K562 (cell line): ENCODE measurements around the gene NR5A1. TPM values are rescaled to one million over a fixed set of nuclear protein-coding genes. Genes with fewer than 3 reads are reported as not detected.

Source experiments
- ATAC-seq: fragments of 200-7000 bp; cut with Tn5 transposase; 3 replicates; pipeline ENCODE4 v1.9.1; 2020; ENCODE audit warnings: moderate library complexity
- BruUV-seq: library from RNA; stranded (reverse); fragments of 400-500 nt; replicated peaks from 2 replicates; lab custom pipeline; 2021; lab: Mats Ljungman, UMichigan
- CTCF ChIA-PET: fragments of 300-600 bp; formaldehyde crosslinking; extraction: SDS; loops from one replicate; lab custom pipeline; 2021; ENCODE audit warnings: low intra/inter-chr PET ratio; lab: Yijun Ruan, JAX
- POLR2A ChIA-PET: fragments of 300-600, 350-650 bp; sonication (Branson Sonifier 250); formaldehyde crosslinking; extraction: SDS; loops from one replicate; lab custom pipeline; 2021; ENCODE audit warnings: antibody characterized with exemption, inconsistent platforms; lab: Yijun Ruan, JAX
- DNase-seq, 4 experiments: peaks; one replicate each; pipeline versions ENCODE4 v3.0.0 to v3.0.0-alpha.2; 2011 to 2018; ENCODE audit warnings: low spot score in 3 of 4, mixed read lengths in 3 of 4; ENCODE audit errors: extremely low read depth in 1 of 4
- FAIRE-seq: peaks from 2 replicates; lab custom pipeline; 2011; peaks lifted over from hg19 to GRCh38; lab: Jason Lieb, UNC
- H2AFZ ChIP-seq: 2 replicates; pipeline ENCODE4 v1.6.0; 2011; ENCODE audit warnings: low read depth, low read length, control low read depth, inconsistent platforms
- H3K27ac ChIP-seq: fragments of 200-600 bp; 3 replicates; pipeline ENCODE4 v1.8.0; 2011; ENCODE audit warnings: low read depth, mild to moderate bottlenecking, control low read depth, inconsistent platforms, low read length, moderate library complexity, mixed read lengths; ENCODE audit errors: extremely low read depth
- H3K27me3 ChIP-seq, 2 experiments: fragments of 300-600 bp in 1 of 2; 2 replicates in 1 of 2; 3 replicates in 1 of 2; pipeline versions ENCODE4 v1.6.0 to v1.8.0; 2011; ENCODE audit warnings: inconsistent platforms in 2 of 2, low read length in 2 of 2, mild to moderate bottlenecking in 1 of 2, mixed read lengths in 1 of 2, moderate library complexity in 1 of 2; ENCODE audit not compliant: control insufficient read depth in 2 of 2, insufficient read depth in 2 of 2
- H3K36me3 ChIP-seq: fragments of 300-600 bp; 3 replicates; pipeline ENCODE4 v1.8.0; 2011; ENCODE audit warnings: mild to moderate bottlenecking, low read length, inconsistent platforms; ENCODE audit not compliant: control insufficient read depth, insufficient read depth
- H3K4me1 ChIP-seq, 2 experiments: fragments of 200-600 bp in 1 of 2; replicated peaks in 1 of 2; 2 replicates in 1 of 2; 3 replicates in 1 of 2; pipeline versions ENCODE4 v1.5.1 to v1.8.0; 2011; ENCODE audit warnings: inconsistent platforms in 2 of 2, low read length in 2 of 2, mild to moderate bottlenecking in 1 of 2, mixed read lengths in 1 of 2, moderate library complexity in 1 of 2; ENCODE audit not compliant: control insufficient read depth in 2 of 2, insufficient read depth in 2 of 2
- H3K4me2 ChIP-seq: 2 replicates; pipeline ENCODE4 v1.6.1; 2011; ENCODE audit warnings: low read length, control low read depth, inconsistent platforms, mixed read lengths; ENCODE audit not compliant: insufficient read depth
- H3K4me3 ChIP-seq: fragments of 200-600 bp; sonication (generic), shearing (Covaris generic); 2 replicates; pipeline ENCODE4 v1.5.1; 2016; ENCODE audit warnings: control low read depth, inconsistent platforms
- H3K79me2 ChIP-seq: fragments of 200-600 bp; 3 replicates; pipeline ENCODE4 v1.8.0; 2011; ENCODE audit warnings: low read length, inconsistent platforms; ENCODE audit not compliant: control insufficient read depth, insufficient read depth
- H3K9ac ChIP-seq, 2 experiments: 2 replicates each; pipeline versions ENCODE4 v1.6.0 to v1.6.1; 2011; ENCODE audit warnings: low read depth in 2 of 2, low read length in 2 of 2, control low read depth in 1 of 2, inconsistent platforms in 1 of 2, mild to moderate bottlenecking in 1 of 2, mixed read lengths in 1 of 2; ENCODE audit not compliant: insufficient read depth in 1 of 2
- H3K9me1 ChIP-seq: one replicate; pipeline ENCODE4 v1.6.0; 2011; ENCODE audit warnings: inconsistent platforms, mild to moderate bottlenecking, low read length, moderate library complexity; ENCODE audit not compliant: control insufficient read depth, insufficient read depth
- H3K9me3 ChIP-seq: replicated peaks from 2 replicates; pipeline ENCODE4 v1.5.1; 2011; ENCODE audit warnings: low read depth, low read length, inconsistent platforms; ENCODE audit not compliant: control insufficient read depth, insufficient read depth
- H4K20me1 ChIP-seq: replicated peaks from 2 replicates; pipeline ENCODE4 v1.6.1; 2011; ENCODE audit warnings: low read length, inconsistent platforms, mixed read lengths; ENCODE audit not compliant: control insufficient read depth, insufficient read depth
- BCL6 ChIP-seq: fragments of 250-450 bp; sonication (Bioruptor Pico); IDR thresholded peaks from 2 replicates; pipeline ENCODE4 v1.4.0; 2020
- ZNF551 ChIP-seq: fragments of 250-450 bp; sonication (Bioruptor Pico); IDR thresholded peaks from 2 replicates; pipeline ENCODE4 v1.5.0; 2021; ENCODE audit warnings: mild to moderate bottlenecking, moderate library complexity
- WGBS: fragments of 100-300 bp; shearing (Covaris generic); methylation state at CpG from one replicate; pipeline ENCODE4 v1.1.6; 2016; ENCODE audit warnings: low coverage, mixed read lengths; ENCODE audit not compliant: insufficient coverage; ENCODE audit errors: missing lambda C conversion rate; 5-methylcytosine and 5-hydroxymethylcytosine counted together
- in situ Hi-C: fragments of 300-500 bp; cut with MboI; formaldehyde crosslinking; loops from 4 replicates; pipeline ENCODE4 v1.15.0; 2018; ENCODE audit warnings: inconsistent platforms, mixed read lengths
- intact Hi-C: fragments of 100-400 bp; cut with micrococcal nuclease; formaldehyde crosslinking; loops from 2 replicates; pipeline ENCODE4 v1.14.2; 2022
- polyA plus RNA-seq, 8 experiments: library from polyadenylated mRNA; depleted of rRNA in 4 of 8; stranded (reverse) in 5 of 8; unstranded in 3 of 8; fragments of >200 nt; fragmentation: Nextera tagmentation in 2 of 8; fragmentation: Illumina TruSeq in 1 of 8; extraction: Ambion mirVana in 2 of 8; extraction: Trizol in 1 of 8; gene quantifications; 2 replicates each; pipeline versions ENCODE4 v1.2.1 to v1.2.3, GENCODE V29; 2011 to 2014; ENCODE audit warnings: inconsistent platforms in 1 of 8, missing spikeins in 1 of 8
- total RNA-seq, 7 experiments: library from RNA; depleted of rRNA in 6 of 7; stranded (reverse); fragments of >200 nt in 6 of 7; fragmentation: Illumina TruSeq in 2 of 7; extraction: Trizol in 2 of 7; gene quantifications; 2 replicates each; pipeline versions ENCODE4 v1.2.1 to v1.2.3, GENCODE V29; 2011 to 2021; ENCODE audit warnings: low replicate concordance in 1 of 7
- TF ChIP-seq, protein P1 (sequence below): fragments of 250-450 bp; sonication (Bioruptor Pico); IDR thresholded peaks from 2 replicates; pipeline ENCODE4 v1.9.0; 2021; ENCODE audit warnings: mild to moderate bottlenecking, inconsistent platforms
- TF ChIP-seq, protein P2 (sequence below): sonication (generic); formaldehyde crosslinking; IDR thresholded peaks from 2 replicates; pipeline ENCODE4 v1.8.0; 2023; ENCODE audit warnings: mild to moderate bottlenecking, missing genetic modification reagents

NR5A1 gene
- total and polyA plus RNA-seq, 9 of the 15 experiments (the other 6 are each of a cell fraction or from before 2014, with no cell fraction given), result 0.11 to 0.32 (median 0.20) TPM; not detected in 6

DNA sequence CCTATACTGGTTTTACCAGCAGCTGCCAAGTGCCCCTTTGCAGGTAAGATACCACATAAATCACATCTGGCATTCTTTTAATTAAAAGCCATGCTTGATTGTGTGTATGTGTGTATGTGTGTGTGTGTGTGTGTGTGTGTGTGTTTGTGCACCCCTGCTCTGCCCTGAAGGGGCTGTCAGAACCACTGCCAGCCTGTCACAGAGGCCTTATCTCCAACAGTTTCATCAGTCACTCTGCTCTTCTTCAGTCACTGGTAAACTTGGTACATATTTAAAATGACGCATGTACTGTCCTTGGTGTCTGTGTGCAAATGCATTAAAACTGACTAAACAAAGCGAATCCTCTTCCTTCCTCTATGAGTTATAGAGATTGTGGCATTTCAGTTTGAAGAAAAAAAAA, 19.0 kb upstream of the NR5A1 start:
- Histone ChIP-seq H3K4me3 (no peak overlapping the region), H2AFZ (no peak overlapping the region), H3K9me1 (no peaks in the 10 kb centered on the region), H4K20me1 (no peaks in the 10 kb centered on the region; the same call in 1 of the 2 replicates), H3K79me2 (no peaks in the 10 kb centered on the region), H3K4me1 (no peaks in the 10 kb centered on the region; a peak in 1 of 5 replicates), H3K4me2 (no peak overlapping the region), H3K36me3 (peaks cover 69% of the 10 kb centered on the region), H3K9ac (no peak overlapping the region), H3K27ac (no peak overlapping the region), H3K27me3 (no peaks in the 10 kb centered on the region), H3K9me3 (no peaks in the 10 kb centered on the region)
- FAIRE-seq (no peak), ATAC-seq (no peak), DNase-seq (no peak)
- in situ Hi-C loops (no loop called here), intact Hi-C loops (no loop called here)
- no TSS peak for BruUV-seq
- ChIA-PET POLR2A (interaction anchor here (0.8 to 2.5 kb wide), 2 partner anchors 10 to 53 kb away, joined by 3 to 13 read pairs; no protein-coding TSS in a partner anchor), CTCF (no interaction called here)
- TF ChIP-seq, protein P1, sequence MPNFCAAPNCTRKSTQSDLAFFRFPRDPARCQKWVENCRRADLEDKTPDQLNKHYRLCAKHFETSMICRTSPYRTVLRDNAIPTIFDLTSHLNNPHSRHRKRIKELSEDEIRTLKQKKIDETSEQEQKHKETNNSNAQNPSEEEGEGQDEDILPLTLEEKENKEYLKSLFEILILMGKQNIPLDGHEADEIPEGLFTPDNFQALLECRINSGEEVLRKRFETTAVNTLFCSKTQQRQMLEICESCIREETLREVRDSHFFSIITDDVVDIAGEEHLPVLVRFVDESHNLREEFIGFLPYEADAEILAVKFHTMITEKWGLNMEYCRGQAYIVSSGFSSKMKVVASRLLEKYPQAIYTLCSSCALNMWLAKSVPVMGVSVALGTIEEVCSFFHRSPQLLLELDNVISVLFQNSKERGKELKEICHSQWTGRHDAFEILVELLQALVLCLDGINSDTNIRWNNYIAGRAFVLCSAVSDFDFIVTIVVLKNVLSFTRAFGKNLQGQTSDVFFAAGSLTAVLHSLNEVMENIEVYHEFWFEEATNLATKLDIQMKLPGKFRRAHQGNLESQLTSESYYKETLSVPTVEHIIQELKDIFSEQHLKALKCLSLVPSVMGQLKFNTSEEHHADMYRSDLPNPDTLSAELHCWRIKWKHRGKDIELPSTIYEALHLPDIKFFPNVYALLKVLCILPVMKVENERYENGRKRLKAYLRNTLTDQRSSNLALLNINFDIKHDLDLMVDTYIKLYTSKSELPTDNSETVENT, result no peak
- TF ChIP-seq, protein P2, sequence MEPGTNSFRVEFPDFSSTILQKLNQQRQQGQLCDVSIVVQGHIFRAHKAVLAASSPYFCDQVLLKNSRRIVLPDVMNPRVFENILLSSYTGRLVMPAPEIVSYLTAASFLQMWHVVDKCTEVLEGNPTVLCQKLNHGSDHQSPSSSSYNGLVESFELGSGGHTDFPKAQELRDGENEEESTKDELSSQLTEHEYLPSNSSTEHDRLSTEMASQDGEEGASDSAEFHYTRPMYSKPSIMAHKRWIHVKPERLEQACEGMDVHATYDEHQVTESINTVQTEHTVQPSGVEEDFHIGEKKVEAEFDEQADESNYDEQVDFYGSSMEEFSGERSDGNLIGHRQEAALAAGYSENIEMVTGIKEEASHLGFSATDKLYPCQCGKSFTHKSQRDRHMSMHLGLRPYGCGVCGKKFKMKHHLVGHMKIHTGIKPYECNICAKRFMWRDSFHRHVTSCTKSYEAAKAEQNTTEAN (CRISPR knock-in tag), result no peak
- no peak for TF ChIP-seq BCL6
- no peak for TF ChIP-seq ZNF551
- WGBS, result 95% methylated on average over 2 of the region's 2 CpGs
